K562 (cell line): Measurements from ENCODE around the gene SLC13A4. TPM values are rescaled to one million over a fixed set of nuclear protein-coding genes. Genes with fewer than 3 reads are reported as not detected.

Source experiments
- ATAC-seq: fragments of 200-7000 bp; cut with Tn5 transposase; 3 replicates; pipeline ENCODE4 v1.9.1; 2020; ENCODE audit warnings: moderate library complexity
- BruUV-seq: library from RNA; stranded (reverse); fragments of 400-500 nt; replicated peaks from 2 replicates; lab custom pipeline; 2021; lab: Mats Ljungman, UMichigan
- CTCF ChIA-PET: fragments of 300-600 bp; formaldehyde crosslinking; extraction: SDS; loops from one replicate; lab custom pipeline; 2021; ENCODE audit warnings: low intra/inter-chr PET ratio; lab: Yijun Ruan, JAX
- POLR2A ChIA-PET: fragments of 300-600, 350-650 bp; sonication (Branson Sonifier 250); formaldehyde crosslinking; extraction: SDS; loops from one replicate; lab custom pipeline; 2021; ENCODE audit warnings: antibody characterized with exemption, inconsistent platforms; lab: Yijun Ruan, JAX
- DNase-seq, 4 experiments: peaks; one replicate each; pipeline versions ENCODE4 v3.0.0 to v3.0.0-alpha.2; 2011 to 2018; ENCODE audit warnings: low spot score in 3 of 4, mixed read lengths in 3 of 4; ENCODE audit errors: extremely low read depth in 1 of 4
- FAIRE-seq: peaks from 2 replicates; lab custom pipeline; 2011; peaks lifted over from hg19 to GRCh38; lab: Jason Lieb, UNC
- H2AFZ ChIP-seq: 2 replicates; pipeline ENCODE4 v1.6.0; 2011; ENCODE audit warnings: low read depth, low read length, control low read depth, inconsistent platforms
- H3K27ac ChIP-seq: fragments of 200-600 bp; 3 replicates; pipeline ENCODE4 v1.8.0; 2011; ENCODE audit warnings: low read depth, mild to moderate bottlenecking, control low read depth, inconsistent platforms, low read length, moderate library complexity, mixed read lengths; ENCODE audit errors: extremely low read depth
- H3K27me3 ChIP-seq, 2 experiments: fragments of 300-600 bp in 1 of 2; 2 replicates in 1 of 2; 3 replicates in 1 of 2; pipeline versions ENCODE4 v1.6.0 to v1.8.0; 2011; ENCODE audit warnings: inconsistent platforms in 2 of 2, low read length in 2 of 2, mild to moderate bottlenecking in 1 of 2, mixed read lengths in 1 of 2, moderate library complexity in 1 of 2; ENCODE audit not compliant: control insufficient read depth in 2 of 2, insufficient read depth in 2 of 2
- H3K36me3 ChIP-seq: fragments of 300-600 bp; 3 replicates; pipeline ENCODE4 v1.8.0; 2011; ENCODE audit warnings: mild to moderate bottlenecking, low read length, inconsistent platforms; ENCODE audit not compliant: control insufficient read depth, insufficient read depth
- H3K4me1 ChIP-seq, 2 experiments: fragments of 200-600 bp in 1 of 2; replicated peaks in 1 of 2; 2 replicates in 1 of 2; 3 replicates in 1 of 2; pipeline versions ENCODE4 v1.5.1 to v1.8.0; 2011; ENCODE audit warnings: inconsistent platforms in 2 of 2, low read length in 2 of 2, mild to moderate bottlenecking in 1 of 2, mixed read lengths in 1 of 2, moderate library complexity in 1 of 2; ENCODE audit not compliant: control insufficient read depth in 2 of 2, insufficient read depth in 2 of 2
- H3K4me2 ChIP-seq: 2 replicates; pipeline ENCODE4 v1.6.1; 2011; ENCODE audit warnings: low read length, control low read depth, inconsistent platforms, mixed read lengths; ENCODE audit not compliant: insufficient read depth
- H3K4me3 ChIP-seq: fragments of 200-600 bp; sonication (generic), shearing (Covaris generic); 2 replicates; pipeline ENCODE4 v1.5.1; 2016; ENCODE audit warnings: control low read depth, inconsistent platforms
- H3K79me2 ChIP-seq: fragments of 200-600 bp; 3 replicates; pipeline ENCODE4 v1.8.0; 2011; ENCODE audit warnings: low read length, inconsistent platforms; ENCODE audit not compliant: control insufficient read depth, insufficient read depth
- H3K9ac ChIP-seq, 2 experiments: 2 replicates each; pipeline versions ENCODE4 v1.6.0 to v1.6.1; 2011; ENCODE audit warnings: low read depth in 2 of 2, low read length in 2 of 2, control low read depth in 1 of 2, inconsistent platforms in 1 of 2, mild to moderate bottlenecking in 1 of 2, mixed read lengths in 1 of 2; ENCODE audit not compliant: insufficient read depth in 1 of 2
- H3K9me1 ChIP-seq: one replicate; pipeline ENCODE4 v1.6.0; 2011; ENCODE audit warnings: inconsistent platforms, mild to moderate bottlenecking, low read length, moderate library complexity; ENCODE audit not compliant: control insufficient read depth, insufficient read depth
- H3K9me3 ChIP-seq: replicated peaks from 2 replicates; pipeline ENCODE4 v1.5.1; 2011; ENCODE audit warnings: low read depth, low read length, inconsistent platforms; ENCODE audit not compliant: control insufficient read depth, insufficient read depth
- H4K20me1 ChIP-seq: replicated peaks from 2 replicates; pipeline ENCODE4 v1.6.1; 2011; ENCODE audit warnings: low read length, inconsistent platforms, mixed read lengths; ENCODE audit not compliant: control insufficient read depth, insufficient read depth
- HLTF ChIP-seq: fragments of 450-650 bp; IDR thresholded peaks from 2 replicates; pipeline ENCODE4 v1.6.1; 2016
- JUN ChIP-seq, 2 experiments: sonication (generic) in 1 of 2; formaldehyde crosslinking in 1 of 2; IDR thresholded peaks; 2 replicates each; pipeline versions ENCODE4 v1.6.1 to v1.8.0; 2012 to 2022; ENCODE audit warnings: borderline replicate concordance in 2 of 2, mild to moderate bottlenecking in 2 of 2, improper control_type of control experiment in 1 of 2, low read depth in 1 of 2, low read length in 1 of 2, missing genetic modification reagents in 1 of 2
- JUNB ChIP-seq: fragments of 450-650 bp; formaldehyde crosslinking; conservative IDR thresholded peaks from 2 replicates; pipeline ENCODE4 v1.4.0; 2020; ENCODE audit warnings: mild to moderate bottlenecking
- MCM3 ChIP-seq: fragments of 450-650 bp; IDR thresholded peaks from 2 replicates; pipeline ENCODE4 v1.6.1; 2016
- WGBS: fragments of 100-300 bp; shearing (Covaris generic); methylation state at CpG from one replicate; pipeline ENCODE4 v1.1.6; 2016; ENCODE audit warnings: low coverage, mixed read lengths; ENCODE audit not compliant: insufficient coverage; ENCODE audit errors: missing lambda C conversion rate; 5-methylcytosine and 5-hydroxymethylcytosine counted together
- in situ Hi-C: fragments of 300-500 bp; cut with MboI; formaldehyde crosslinking; loops from 4 replicates; pipeline ENCODE4 v1.15.0; 2018; ENCODE audit warnings: inconsistent platforms, mixed read lengths
- intact Hi-C: fragments of 100-400 bp; cut with micrococcal nuclease; formaldehyde crosslinking; loops from 2 replicates; pipeline ENCODE4 v1.14.2; 2022
- polyA plus RNA-seq, 8 experiments: library from polyadenylated mRNA; depleted of rRNA in 4 of 8; stranded (reverse) in 5 of 8; unstranded in 3 of 8; fragments of >200 nt; fragmentation: Nextera tagmentation in 2 of 8; fragmentation: Illumina TruSeq in 1 of 8; extraction: Ambion mirVana in 2 of 8; extraction: Trizol in 1 of 8; gene quantifications; 2 replicates each; pipeline versions ENCODE4 v1.2.1 to v1.2.3, GENCODE V29; 2011 to 2014; ENCODE audit warnings: inconsistent platforms in 1 of 8, missing spikeins in 1 of 8
- total RNA-seq, 7 experiments: library from RNA; depleted of rRNA in 6 of 7; stranded (reverse); fragments of >200 nt in 6 of 7; fragmentation: Illumina TruSeq in 2 of 7; extraction: Trizol in 2 of 7; gene quantifications; 2 replicates each; pipeline versions ENCODE4 v1.2.1 to v1.2.3, GENCODE V29; 2011 to 2021; ENCODE audit warnings: low replicate concordance in 1 of 7
- TF ChIP-seq, protein P1 (sequence below): fragments of 450-650 bp; IDR thresholded peaks from 2 replicates; pipeline ENCODE4 v1.6.1; 2018; ENCODE audit not compliant: partially characterized antibody
- TF ChIP-seq, protein P2 (sequence below): sonication (generic); formaldehyde crosslinking; IDR thresholded peaks from 2 replicates; pipeline ENCODE4 v1.8.1; 2022; ENCODE audit warnings: missing genetic modification reagents
- TF ChIP-seq, protein P3 (sequence below): sonication (generic); formaldehyde crosslinking; IDR thresholded peaks from 2 replicates; pipeline ENCODE4 v1.8.0; 2023; ENCODE audit warnings: missing genetic modification reagents, mild to moderate bottlenecking, borderline replicate concordance
- TF ChIP-seq, protein P4 (sequence below): fragments of 250-450 bp; sonication (Bioruptor Pico); IDR thresholded peaks from 2 replicates; pipeline ENCODE4 v1.4.0; 2020

Gene SLC13A4
- total and polyA plus RNA-seq, 9 of the 15 experiments (the other 6 are each of a cell fraction or from before 2014, with no cell fraction given), result 0.11 to 1.0 (median 0.36) TPM

GRCh38 chr7:135768467-135768866 lies 40.5 kb upstream of the SLC13A4 start (continued):
- TF ChIP-seq, protein P1, sequence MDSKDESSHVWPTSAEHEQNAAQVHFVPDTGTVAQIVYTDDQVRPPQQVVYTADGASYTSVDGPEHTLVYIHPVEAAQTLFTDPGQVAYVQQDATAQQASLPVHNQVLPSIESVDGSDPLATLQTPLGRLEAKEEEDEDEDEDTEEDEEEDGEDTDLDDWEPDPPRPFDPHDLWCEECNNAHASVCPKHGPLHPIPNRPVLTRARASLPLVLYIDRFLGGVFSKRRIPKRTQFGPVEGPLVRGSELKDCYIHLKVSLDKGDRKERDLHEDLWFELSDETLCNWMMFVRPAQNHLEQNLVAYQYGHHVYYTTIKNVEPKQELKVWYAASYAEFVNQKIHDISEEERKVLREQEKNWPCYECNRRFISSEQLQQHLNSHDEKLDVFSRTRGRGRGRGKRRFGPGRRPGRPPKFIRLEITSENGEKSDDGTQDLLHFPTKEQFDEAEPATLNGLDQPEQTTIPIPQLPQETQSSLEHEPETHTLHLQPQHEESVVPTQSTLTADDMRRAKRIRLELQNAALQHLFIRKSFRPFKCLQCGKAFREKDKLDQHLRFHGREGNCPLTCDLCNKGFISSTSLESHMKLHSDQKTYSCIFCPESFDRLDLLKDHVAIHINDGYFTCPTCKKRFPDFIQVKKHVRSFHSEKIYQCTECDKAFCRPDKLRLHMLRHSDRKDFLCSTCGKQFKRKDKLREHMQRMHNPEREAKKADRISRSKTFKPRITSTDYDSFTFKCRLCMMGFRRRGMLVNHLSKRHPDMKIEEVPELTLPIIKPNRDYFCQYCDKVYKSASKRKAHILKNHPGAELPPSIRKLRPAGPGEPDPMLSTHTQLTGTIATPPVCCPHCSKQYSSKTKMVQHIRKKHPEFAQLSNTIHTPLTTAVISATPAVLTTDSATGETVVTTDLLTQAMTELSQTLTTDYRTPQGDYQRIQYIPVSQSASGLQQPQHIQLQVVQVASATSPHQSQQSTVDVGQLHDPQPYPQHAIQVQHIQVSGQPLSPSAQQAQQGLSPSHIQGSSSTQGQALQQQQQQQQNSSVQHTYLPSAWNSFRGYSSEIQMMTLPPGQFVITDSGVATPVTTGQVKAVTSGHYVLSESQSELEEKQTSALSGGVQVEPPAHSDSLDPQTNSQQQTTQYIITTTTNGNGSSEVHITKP, result no peak
- TF ChIP-seq JUNB (CRISPR knock-in tag), result no peak

DNA sequence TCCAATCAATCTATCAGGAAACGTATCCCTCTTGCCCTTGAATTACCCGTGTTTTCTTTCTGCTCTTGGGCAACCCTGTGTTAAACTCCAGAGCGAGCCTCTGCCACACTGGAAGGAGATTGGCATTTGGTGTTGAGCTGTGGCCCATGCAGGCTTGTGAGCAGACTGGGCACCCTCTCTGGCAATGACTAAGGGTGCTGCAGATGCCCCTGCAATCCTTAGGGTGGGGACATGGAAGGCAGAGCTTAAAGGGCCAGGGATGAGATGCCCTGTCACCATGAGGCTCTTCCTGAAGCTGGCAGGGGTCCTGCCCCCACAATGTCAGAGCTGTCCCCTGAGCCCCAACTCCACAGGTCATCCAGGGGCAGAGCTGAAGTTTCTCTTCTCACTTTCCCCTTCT lies 40.1 kb upstream of the SLC13A4 start:
- Histone ChIP-seq H3K36me3 (no peaks in the 10 kb centered on the region), H2AFZ (no peak overlapping the region), H3K4me2 (no peak overlapping the region), H3K4me3 (no peak overlapping the region), H3K4me1 (0 out of 5 replicates have a peak, but pooled peaks cover 0 to 9% of the 10 kb centered on the region in 2 experiments), H4K20me1 (no peaks in the 10 kb centered on the region; the same call in 1 of the 2 replicates), H3K79me2 (no peaks in the 10 kb centered on the region), H3K9ac (no peak overlapping the region), H3K9me3 (no peaks in the 10 kb centered on the region), H3K9me1 (no peaks in the 10 kb centered on the region), H3K27ac (no peak overlapping the region), H3K27me3 (peaks cover 32 to 39% of the 10 kb centered on the region in 2 experiments; a peak in 3 of 5 replicates)
- BruUV-seq, result no TSS peak
- FAIRE-seq (no peak), DNase-seq (no peak), ATAC-seq (no peak)
- in situ Hi-C loops, result no loop called here
- intact Hi-C loops, result no loop called here
- 1% methylated on average over 3 of the region's 3 CpGs for WGBS
- ChIA-PET POLR2A (interaction anchor here (0.6 to 0.9 kb wide), 2 partner anchors 16 to 1638 kb away, joined by 3 to 4 read pairs; no protein-coding TSS in a partner anchor), CTCF (no interaction called here)
- TF ChIP-seq MCM3 (no peak), JUN (IDR thresholded peaks at IDR 0.05; ENCODE audit: borderline replicate concordance, low read depth, low read length) (no peak), JUN (CRISPR knock-in tag; IDR thresholded peaks at IDR 0.05; ENCODE audit: borderline replicate concordance) (no peak), HLTF (no peak)
- TF ChIP-seq, protein P2, sequence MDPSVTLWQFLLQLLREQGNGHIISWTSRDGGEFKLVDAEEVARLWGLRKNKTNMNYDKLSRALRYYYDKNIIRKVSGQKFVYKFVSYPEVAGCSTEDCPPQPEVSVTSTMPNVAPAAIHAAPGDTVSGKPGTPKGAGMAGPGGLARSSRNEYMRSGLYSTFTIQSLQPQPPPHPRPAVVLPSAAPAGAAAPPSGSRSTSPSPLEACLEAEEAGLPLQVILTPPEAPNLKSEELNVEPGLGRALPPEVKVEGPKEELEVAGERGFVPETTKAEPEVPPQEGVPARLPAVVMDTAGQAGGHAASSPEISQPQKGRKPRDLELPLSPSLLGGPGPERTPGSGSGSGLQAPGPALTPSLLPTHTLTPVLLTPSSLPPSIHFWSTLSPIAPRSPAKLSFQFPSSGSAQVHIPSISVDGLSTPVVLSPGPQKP (CRISPR knock-in tag), result no peak
- TF ChIP-seq, protein P3, sequence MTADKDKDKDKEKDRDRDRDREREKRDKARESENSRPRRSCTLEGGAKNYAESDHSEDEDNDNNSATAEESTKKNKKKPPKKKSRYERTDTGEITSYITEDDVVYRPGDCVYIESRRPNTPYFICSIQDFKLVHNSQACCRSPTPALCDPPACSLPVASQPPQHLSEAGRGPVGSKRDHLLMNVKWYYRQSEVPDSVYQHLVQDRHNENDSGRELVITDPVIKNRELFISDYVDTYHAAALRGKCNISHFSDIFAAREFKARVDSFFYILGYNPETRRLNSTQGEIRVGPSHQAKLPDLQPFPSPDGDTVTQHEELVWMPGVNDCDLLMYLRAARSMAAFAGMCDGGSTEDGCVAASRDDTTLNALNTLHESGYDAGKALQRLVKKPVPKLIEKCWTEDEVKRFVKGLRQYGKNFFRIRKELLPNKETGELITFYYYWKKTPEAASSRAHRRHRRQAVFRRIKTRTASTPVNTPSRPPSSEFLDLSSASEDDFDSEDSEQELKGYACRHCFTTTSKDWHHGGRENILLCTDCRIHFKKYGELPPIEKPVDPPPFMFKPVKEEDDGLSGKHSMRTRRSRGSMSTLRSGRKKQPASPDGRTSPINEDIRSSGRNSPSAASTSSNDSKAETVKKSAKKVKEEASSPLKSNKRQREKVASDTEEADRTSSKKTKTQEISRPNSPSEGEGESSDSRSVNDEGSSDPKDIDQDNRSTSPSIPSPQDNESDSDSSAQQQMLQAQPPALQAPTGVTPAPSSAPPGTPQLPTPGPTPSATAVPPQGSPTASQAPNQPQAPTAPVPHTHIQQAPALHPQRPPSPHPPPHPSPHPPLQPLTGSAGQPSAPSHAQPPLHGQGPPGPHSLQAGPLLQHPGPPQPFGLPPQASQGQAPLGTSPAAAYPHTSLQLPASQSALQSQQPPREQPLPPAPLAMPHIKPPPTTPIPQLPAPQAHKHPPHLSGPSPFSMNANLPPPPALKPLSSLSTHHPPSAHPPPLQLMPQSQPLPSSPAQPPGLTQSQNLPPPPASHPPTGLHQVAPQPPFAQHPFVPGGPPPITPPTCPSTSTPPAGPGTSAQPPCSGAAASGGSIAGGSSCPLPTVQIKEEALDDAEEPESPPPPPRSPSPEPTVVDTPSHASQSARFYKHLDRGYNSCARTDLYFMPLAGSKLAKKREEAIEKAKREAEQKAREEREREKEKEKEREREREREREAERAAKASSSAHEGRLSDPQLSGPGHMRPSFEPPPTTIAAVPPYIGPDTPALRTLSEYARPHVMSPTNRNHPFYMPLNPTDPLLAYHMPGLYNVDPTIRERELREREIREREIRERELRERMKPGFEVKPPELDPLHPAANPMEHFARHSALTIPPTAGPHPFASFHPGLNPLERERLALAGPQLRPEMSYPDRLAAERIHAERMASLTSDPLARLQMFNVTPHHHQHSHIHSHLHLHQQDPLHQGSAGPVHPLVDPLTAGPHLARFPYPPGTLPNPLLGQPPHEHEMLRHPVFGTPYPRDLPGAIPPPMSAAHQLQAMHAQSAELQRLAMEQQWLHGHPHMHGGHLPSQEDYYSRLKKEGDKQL (CRISPR knock-in tag), result no peak
- TF ChIP-seq, protein P4, sequence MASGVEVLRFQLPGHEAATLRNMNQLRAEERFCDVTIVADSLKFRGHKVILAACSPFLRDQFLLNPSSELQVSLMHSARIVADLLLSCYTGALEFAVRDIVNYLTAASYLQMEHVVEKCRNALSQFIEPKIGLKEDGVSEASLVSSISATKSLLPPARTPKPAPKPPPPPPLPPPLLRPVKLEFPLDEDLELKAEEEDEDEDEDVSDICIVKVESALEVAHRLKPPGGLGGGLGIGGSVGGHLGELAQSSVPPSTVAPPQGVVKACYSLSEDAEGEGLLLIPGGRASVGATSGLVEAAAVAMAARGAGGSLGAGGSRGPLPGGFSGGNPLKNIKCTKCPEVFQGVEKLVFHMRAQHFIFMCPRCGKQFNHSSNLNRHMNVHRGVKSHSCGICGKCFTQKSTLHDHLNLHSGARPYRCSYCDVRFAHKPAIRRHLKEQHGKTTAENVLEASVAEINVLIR (CRISPR knock-in tag), result no peak
